DND-41 (cell line): ENCODE measurements around the gene ANKMY1.

Experiments
- ATAC-seq: fragments of 200-7000 bp; cut with Tn5 transposase; 3 replicates; pipeline ENCODE4 v1.9.1; 2021; ENCODE audit warnings: low read depth; ENCODE audit not compliant: insufficient read depth
- DNase-seq: peaks from one replicate; pipeline ENCODE4 v3.0.0-alpha.2; 2020
- H2AFZ ChIP-seq: 2 replicates; pipeline ENCODE4 v1.6.0; 2012; ENCODE audit warnings: low read depth, low read length
- H3K27ac ChIP-seq: 2 replicates; pipeline ENCODE4 v1.5.1; 2012; ENCODE audit warnings: low read length, inconsistent platforms
- H3K27me3 ChIP-seq: fragments of 200-600 bp; sonication (generic); 2 replicates; pipeline ENCODE4 v1.6.0; 2012; ENCODE audit warnings: low read length, mild to moderate bottlenecking, inconsistent platforms; ENCODE audit not compliant: insufficient read depth, poor library complexity
- H3K36me3 ChIP-seq: 2 replicates; pipeline ENCODE4 v1.5.1; 2012; ENCODE audit warnings: low read length, inconsistent platforms; ENCODE audit not compliant: insufficient read depth
- H3K4me1 ChIP-seq: 2 replicates; pipeline ENCODE4 v1.5.1; 2012; ENCODE audit warnings: mild to moderate bottlenecking, low read length; ENCODE audit not compliant: insufficient read depth
- H3K4me2 ChIP-seq: 2 replicates; pipeline ENCODE4 v1.6.0; 2012; ENCODE audit warnings: mild to moderate bottlenecking, moderate library complexity, low read length, inconsistent platforms; ENCODE audit not compliant: insufficient read depth
- H3K4me3 ChIP-seq, 2 experiments: fragments of 200-600 bp in 1 of 2; shearing (Covaris generic) in 1 of 2; 2 replicates each; pipeline ENCODE4 v1.5.1; 2012 to 2016; ENCODE audit warnings: inconsistent platforms in 2 of 2, low read length in 2 of 2, mild to moderate bottlenecking in 2 of 2, low read depth in 1 of 2, moderate library complexity in 1 of 2
- H3K79me2 ChIP-seq: 2 replicates; pipeline ENCODE4 v1.6.0; 2012; ENCODE audit warnings: low read length, inconsistent platforms; ENCODE audit not compliant: insufficient read depth
- H3K9ac ChIP-seq: 2 replicates; pipeline ENCODE4 v1.6.0; 2012; ENCODE audit warnings: low read depth, mild to moderate bottlenecking, inconsistent platforms, low read length, moderate library complexity
- H3K9me3 ChIP-seq: 2 replicates; pipeline ENCODE4 v1.5.1; 2012; ENCODE audit warnings: low read length, moderate library complexity, mild to moderate bottlenecking, inconsistent platforms; ENCODE audit not compliant: insufficient read depth, severe bottlenecking
- H4K20me1 ChIP-seq: 2 replicates; pipeline ENCODE4 v1.6.0; 2012; ENCODE audit warnings: low read length; ENCODE audit not compliant: insufficient read depth
- CTCF ChIP-seq: IDR thresholded peaks from 2 replicates; pipeline ENCODE4 v1.5.1; 2012; ENCODE audit warnings: borderline replicate concordance, low read length, moderate library complexity, mild to moderate bottlenecking; ENCODE audit not compliant: poor library complexity, severe bottlenecking; ENCODE audit errors: extremely low read depth
- EZH2 ChIP-seq: IDR thresholded peaks from 3 replicates; pipeline ENCODE4 v1.6.1; 2012; ENCODE audit warnings: borderline replicate concordance, low read depth, mild to moderate bottlenecking, moderate library complexity, low read length, inconsistent platforms; ENCODE audit not compliant: severe bottlenecking

ANKMY1 gene

GRCh38 chr2:240491483-240491882 lies 66.3 kb downstream of the ANKMY1 start:
- peaks cover 32% of the 10 kb centered on the region for H3K9me3 ChIP-seq

GRCh38 chr2:240482141-240482540 lies 75.6 kb downstream of the ANKMY1 start:
- H3K4me2 ChIP-seq = no peak overlapping the region
- no peaks in the 10 kb centered on the region for H4K20me1 ChIP-seq
- no peak overlapping the region for H3K4me3 ChIP-seq
- H2AFZ ChIP-seq = no peak overlapping the region
- H3K27me3 ChIP-seq = no peaks in the 10 kb centered on the region
- no peak for DNase-seq
- no peak overlapping the region for H3K9ac ChIP-seq
- H3K27ac ChIP-seq = no peak overlapping the region
- H3K36me3 ChIP-seq = peaks cover 11% of the 10 kb centered on the region
- H3K4me1 ChIP-seq = no peaks in the 10 kb centered on the region
- no peak for TF ChIP-seq CTCF
- no peak for TF ChIP-seq EZH2
- H3K79me2 ChIP-seq = no peaks in the 10 kb centered on the region
- H3K9me3 ChIP-seq = peaks cover 3% of the 10 kb centered on the region
- no peak for ATAC-seq

More at GRCh38 chr2:240491483-240491882, 66.3 kb downstream of the ANKMY1 start:
- Histone ChIP-seq H3K36me3 (peaks cover 19% of the 10 kb centered on the region; the same call in 1 of the 2 replicates), H4K20me1 (no peaks in the 10 kb centered on the region), H3K79me2 (no peaks in the 10 kb centered on the region), H3K4me1 (no peaks in the 10 kb centered on the region), H3K27ac (no peak overlapping the region), H2AFZ (no peak overlapping the region), H3K27me3 (no peaks in the 10 kb centered on the region), H3K9ac (no peak overlapping the region), H3K4me3 (no peak overlapping the region), H3K4me2 (no peak overlapping the region)
- ATAC-seq (no peak), DNase-seq (no peak)
- TF ChIP-seq EZH2 (no peak), CTCF (no peak)

GRCh38 chr2:240481720-240482119 lies 76.1 kb downstream of the ANKMY1 start:
- H3K9me3 ChIP-seq = no peaks in the 10 kb centered on the region
- H3K4me2 ChIP-seq = no peak overlapping the region
- H4K20me1 ChIP-seq = no peaks in the 10 kb centered on the region
- no peak; the same call in 2 of the 3 replicates for ATAC-seq
- no peak overlapping the region for H3K9ac ChIP-seq
- peaks cover 11% of the 10 kb centered on the region for H3K36me3 ChIP-seq
- H3K27me3 ChIP-seq = no peaks in the 10 kb centered on the region
- peak; percentile 1 for DNase-seq
- H2AFZ ChIP-seq = no peak overlapping the region
- H3K27ac ChIP-seq = no peak overlapping the region
- no peak overlapping the region for H3K4me3 ChIP-seq
- H3K79me2 ChIP-seq = no peaks in the 10 kb centered on the region
- TF ChIP-seq CTCF (no peak), EZH2 (no peak)
- no peaks in the 10 kb centered on the region for H3K4me1 ChIP-seq

- no peak overlapping the region for H3K4me3 ChIP-seq
- peak; percentile 1 for DNase-seq
- TF ChIP-seq EZH2 (no peak), CTCF (no peak)
Observed at GRCh38 chr2:240480834-240481623, 76.8 kb downstream of the ANKMY1 start.

More at GRCh38 chr2:240480834-240481623, 76.8 kb downstream of the ANKMY1 start:
- Histone ChIP-seq H3K36me3 (peaks cover 11% of the 10 kb centered on the region), H2AFZ (no peak overlapping the region), H3K4me1 (no peaks in the 10 kb centered on the region), H3K4me2 (no peak overlapping the region), H3K27me3 (no peaks in the 10 kb centered on the region), H3K79me2 (no peaks in the 10 kb centered on the region), H3K9ac (no peak overlapping the region), H3K27ac (no peak overlapping the region), H4K20me1 (no peaks in the 10 kb centered on the region), H3K9me3 (no peaks in the 10 kb centered on the region)
- no peak for ATAC-seq
